K562 (cell line): ENCODE measurements around the gene IGFALS. TPM values are rescaled to one million over a fixed set of nuclear protein-coding genes. Genes with fewer than 3 reads are reported as not detected.
A peak's percentile ranks its signal among the peaks of the same experiment; 100 is the strongest.

ENCODE experiments used
- ARID2 ChIP-seq: fragments of 450-650 bp; IDR thresholded peaks from 2 replicates; pipeline ENCODE4 v1.6.1; 2017; ENCODE audit warnings: antibody characterized with exemption, mild to moderate bottlenecking
- ASH1L ChIP-seq: fragments of 450-650 bp; IDR thresholded peaks from 2 replicates; pipeline ENCODE4 v1.6.1; 2018; ENCODE audit warnings: borderline replicate concordance, mild to moderate bottlenecking, low read depth; ENCODE audit not compliant: partially characterized antibody
- ATF7 ChIP-seq: fragments of 450-650 bp; IDR thresholded peaks from 2 replicates; pipeline ENCODE4 v1.7.1; 2014; ENCODE audit warnings: mild to moderate bottlenecking, moderate library complexity
- BMI1 ChIP-seq: fragments of 150-350 bp; IDR thresholded peaks from 2 replicates; pipeline ENCODE4 v1.6.1; 2014; ENCODE audit warnings: low read length
- DDX20 ChIP-seq: fragments of 450-650 bp; IDR thresholded peaks from 2 replicates; pipeline ENCODE4 v1.6.1; 2016; ENCODE audit warnings: missing genetic modification characterization, low read depth, mild to moderate bottlenecking, missing compliant biosample characterization, moderate library complexity
- GABPB1 ChIP-seq: sonication (generic); formaldehyde crosslinking; IDR thresholded peaks from 2 replicates; pipeline ENCODE4 v1.8.0; 2022; ENCODE audit warnings: mild to moderate bottlenecking, missing genetic modification reagents
- HCFC1 ChIP-seq: IDR thresholded peaks from 2 replicates; pipeline ENCODE4 v1.6.1; 2012; ENCODE audit warnings: low read depth, low read length, improper control_type of control experiment
- HIVEP1 ChIP-seq: fragments of 250-450 bp; sonication (Bioruptor Pico); IDR thresholded peaks from 2 replicates; pipeline ENCODE4 v1.4.0; 2020; ENCODE audit warnings: mild to moderate bottlenecking
- KLF16 ChIP-seq: IDR thresholded peaks from 2 replicates; pipeline ENCODE4 v1.6.1; 2016; ENCODE audit warnings: antibody characterized with exemption
- PHB ChIP-seq: fragments of 250-450 bp; sonication (Bioruptor Pico); IDR thresholded peaks from 2 replicates; pipeline ENCODE4 v1.5.0; 2021
- POU5F1 ChIP-seq: fragments of 150-350 bp; IDR thresholded peaks from 2 replicates; pipeline ENCODE4 v1.6.1; 2014; ENCODE audit warnings: borderline replicate concordance, low read length, low read depth, mild to moderate bottlenecking; ENCODE audit not compliant: partially characterized antibody
- SAP30 ChIP-seq: fragments of 200-600 bp; sonication (generic); IDR thresholded peaks from 2 replicates; pipeline ENCODE4 v1.6.1; 2012; ENCODE audit warnings: borderline replicate concordance, low read depth, mild to moderate bottlenecking, moderate library complexity, low read length, control low read depth, inconsistent platforms; ENCODE audit not compliant: insufficient read depth, poor library complexity, severe bottlenecking
- SMARCE1 ChIP-seq: fragments of 450-650 bp; IDR thresholded peaks from 2 replicates; pipeline ENCODE4 v1.7.1; 2016; ENCODE audit warnings: mild to moderate bottlenecking
- STAT6 ChIP-seq: sonication (generic); formaldehyde crosslinking; IDR thresholded peaks from 2 replicates; pipeline ENCODE4 v1.8.1; 2023; ENCODE audit warnings: mild to moderate bottlenecking, missing genetic modification reagents
- ZBTB17 ChIP-seq: fragments of 450-650 bp; formaldehyde crosslinking; IDR thresholded peaks from 2 replicates; pipeline ENCODE4 v1.4.0; 2020; ENCODE audit warnings: mild to moderate bottlenecking
- ZBTB34 ChIP-seq: fragments of 250-450 bp; sonication (Bioruptor Pico); IDR thresholded peaks from 2 replicates; pipeline ENCODE4 v1.8.0; 2021; ENCODE audit warnings: mild to moderate bottlenecking, moderate library complexity
- ZHX1 ChIP-seq: fragments of 150-350 bp; conservative IDR thresholded peaks from 2 replicates; pipeline ENCODE4 v1.6.1; 2014; ENCODE audit warnings: low read length
- ZNF282 ChIP-seq: sonication (generic); formaldehyde crosslinking; IDR thresholded peaks from 2 replicates; pipeline ENCODE4 v1.8.1; 2023; ENCODE audit warnings: missing genetic modification reagents
- ZNF354B ChIP-seq: fragments of 250-450 bp; sonication (Bioruptor Pico); IDR thresholded peaks from 2 replicates; pipeline ENCODE4 v1.4.0; 2020
- ZNF408 ChIP-seq: fragments of 250-450 bp; sonication (Bioruptor Pico); IDR thresholded peaks from 2 replicates; pipeline ENCODE4 v1.4.0; 2020; ENCODE audit warnings: low read depth, mild to moderate bottlenecking, moderate library complexity
- ZNF717 ChIP-seq: fragments of 250-450 bp; sonication (Bioruptor Pico); IDR thresholded peaks from 2 replicates; pipeline ENCODE4 v1.5.0; 2021
- polyA plus RNA-seq, 8 experiments: library from polyadenylated mRNA; depleted of rRNA in 4 of 8; stranded (reverse) in 5 of 8; unstranded in 3 of 8; fragments of >200 nt; fragmentation: Nextera tagmentation in 2 of 8; fragmentation: Illumina TruSeq in 1 of 8; extraction: Ambion mirVana in 2 of 8; extraction: Trizol in 1 of 8; gene quantifications; 2 replicates each; pipeline versions ENCODE4 v1.2.1 to v1.2.3, GENCODE V29; 2011 to 2014; ENCODE audit warnings: inconsistent platforms in 1 of 8, missing spikeins in 1 of 8
- total RNA-seq, 7 experiments: library from RNA; depleted of rRNA in 6 of 7; stranded (reverse); fragments of >200 nt in 6 of 7; fragmentation: Illumina TruSeq in 2 of 7; extraction: Trizol in 2 of 7; gene quantifications; 2 replicates each; pipeline versions ENCODE4 v1.2.1 to v1.2.3, GENCODE V29; 2011 to 2021; ENCODE audit warnings: low replicate concordance in 1 of 7
- TF ChIP-seq, protein P1 (sequence below): fragments of 250-450 bp; sonication (Bioruptor Pico); IDR thresholded peaks from 2 replicates; pipeline ENCODE4 v1.9.0; 2021; ENCODE audit warnings: mild to moderate bottlenecking

Gene IGFALS
- total and polyA plus RNA-seq, 9 of the 15 experiments (the other 6 are each of a cell fraction or from before 2014, with no cell fraction given): not detected

GRCh38 chr16:1772908-1773702 lies 20.4 kb downstream of the IGFALS start, which contains the start of gene MRPS34 (continued):
- no peak for TF ChIP-seq SMARCE1
- TF ChIP-seq ZNF354B (CRISPR knock-in tag): no peak
- TF ChIP-seq DDX20 (tag): no peak
- no peak for TF ChIP-seq ARID2
- 0 out of 2 replicates have a peak, but pooled peaks have one; percentile 5 for TF ChIP-seq STAT6 (CRISPR knock-in tag)
- no peak for TF ChIP-seq BMI1
- TF ChIP-seq ZNF282 (CRISPR knock-in tag): 0 out of 2 replicates have a peak, but pooled peaks have one; percentile 17
- peak; percentile 39 for TF ChIP-seq POU5F1
- TF ChIP-seq, protein P1, sequence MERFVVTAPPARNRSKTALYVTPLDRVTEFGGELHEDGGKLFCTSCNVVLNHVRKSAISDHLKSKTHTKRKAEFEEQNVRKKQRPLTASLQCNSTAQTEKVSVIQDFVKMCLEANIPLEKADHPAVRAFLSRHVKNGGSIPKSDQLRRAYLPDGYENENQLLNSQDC: 0 out of 2 replicates have a peak, but pooled peaks have one; percentile 49
- no peak for TF ChIP-seq ZNF408 (CRISPR knock-in tag)
- no peak for TF ChIP-seq ZHX1
- 0 out of 2 replicates have a peak, but pooled peaks have one; percentile 46 for TF ChIP-seq ZBTB17 (CRISPR knock-in tag)
- 0 out of 2 replicates have a peak, but pooled peaks have one; percentile 75 for TF ChIP-seq PHB (CRISPR knock-in tag)
- TF ChIP-seq HIVEP1 (CRISPR knock-in tag): peak; percentile 60; the same call in 1 of the 2 replicates
- peak; percentile 99 for TF ChIP-seq GABPB1 (CRISPR knock-in tag)
- peak; percentile 34 for TF ChIP-seq SAP30
- no peak for TF ChIP-seq KLF16
- peak; percentile 40 for TF ChIP-seq ATF7
- TF ChIP-seq ZBTB34 (CRISPR knock-in tag): no peak
- no peak for TF ChIP-seq ASH1L
- TF ChIP-seq HCFC1: peak; percentile 82
- no peak for TF ChIP-seq ZNF717 (CRISPR knock-in tag)
